ENCODE results near the gene CHST15. TPM values are rescaled to one million over a fixed set of nuclear protein-coding genes. Genes with fewer than 3 reads are reported as not detected.
A peak's percentile ranks its signal among the peaks of the same experiment; 100 is the strongest.

Gene CHST15
- total and polyA plus RNA-seq, 8 donors = 2.6 to 30.4 (median 14.6) TPM

DNA sequence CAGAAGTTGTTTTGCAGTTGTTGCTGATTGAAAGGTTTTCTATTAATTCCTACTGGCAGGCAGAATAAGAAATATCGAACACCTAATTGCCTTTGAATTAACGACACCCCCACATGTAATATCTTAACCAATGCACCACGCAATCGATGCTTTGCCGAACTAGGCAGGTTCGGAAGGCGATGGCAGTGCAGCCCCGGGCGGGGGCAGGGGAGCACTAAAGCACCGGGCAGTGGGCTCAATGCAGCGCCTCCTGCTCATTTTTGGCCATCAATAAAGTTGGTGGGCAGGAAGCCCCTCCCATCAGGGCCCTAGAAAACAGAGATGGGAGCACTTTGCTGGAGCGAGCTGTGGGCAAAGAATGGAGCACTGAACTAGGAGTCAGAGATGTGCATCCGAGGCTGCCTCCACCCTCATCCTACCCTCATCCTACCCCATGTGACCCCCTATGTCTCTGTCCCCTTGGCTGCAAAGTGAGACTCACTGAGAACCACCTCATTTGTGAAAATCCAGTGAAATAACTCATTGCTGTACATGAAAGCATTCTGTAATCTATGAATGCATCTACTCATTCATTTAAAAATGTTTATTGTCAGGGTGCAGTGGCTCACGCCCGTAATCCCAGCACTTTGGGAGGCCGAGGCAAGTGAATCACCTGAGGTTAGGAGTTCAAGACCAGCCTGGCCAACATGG lies 19.6 kb upstream of the CHST15 start:
- WGBS, 5 donors = 87 to 92% (median 90%) methylated on average over 16 of the region's 16 CpGs
- Histone ChIP-seq H3K4me3 (no peak overlapping the region), H3K27me3 (peaks cover 0 to 6% (median 0%) of the 10 kb centered on the region in 3 donors), H3K9me3 (no peaks in the 10 kb centered on the region), H3K36me3 (no peaks in the 10 kb centered on the region), H3K4me1 (peaks cover 0 to 9% (median 4%) of the 10 kb centered on the region in 4 donors), H3K27ac (no peak overlapping the region)
- DNase-seq = no peak
- TF ChIP-seq POLR2A (IDR thresholded peaks at IDR 0.05) = no peak
- intact Hi-C loops (cut with DNase I; ENCODE audit: low total_unique reads) = no loop called here

DNA sequence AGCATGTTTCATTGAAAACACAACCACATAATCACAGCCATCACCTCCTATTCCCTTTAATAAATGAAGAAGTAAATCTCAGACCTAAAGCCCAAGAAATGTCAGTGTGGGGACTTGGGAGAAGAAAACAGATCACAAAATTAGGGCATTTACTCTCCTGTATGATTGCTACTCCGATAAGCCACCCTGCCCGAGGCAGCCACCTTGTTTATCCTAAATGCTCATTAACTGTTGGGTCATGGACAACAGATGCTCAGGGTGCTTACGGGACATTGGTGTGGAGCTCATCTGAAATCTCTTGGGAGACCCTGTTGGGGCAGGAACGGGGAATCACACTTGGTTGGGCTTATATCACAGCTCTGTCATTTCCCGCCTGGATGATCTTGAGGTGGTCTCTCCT lies 17.5 kb upstream of the CHST15 start:
- DNase-seq = no peak
- WGBS, 5 donors = 89 to 95% (median 92%) methylated on average over 5 of the region's 5 CpGs
- Histone ChIP-seq H3K4me1 (peaks cover 10 to 18% (median 16%) of the 10 kb centered on the region in 4 donors), H3K27ac (no peak overlapping the region), H3K4me3 (no peak overlapping the region), H3K27me3 (peaks cover 0 to 11% (median 0%) of the 10 kb centered on the region in 3 donors), H3K36me3 (no peaks in the 10 kb centered on the region), H3K9me3 (no peaks in the 10 kb centered on the region)
- TF ChIP-seq, protein P1, sequence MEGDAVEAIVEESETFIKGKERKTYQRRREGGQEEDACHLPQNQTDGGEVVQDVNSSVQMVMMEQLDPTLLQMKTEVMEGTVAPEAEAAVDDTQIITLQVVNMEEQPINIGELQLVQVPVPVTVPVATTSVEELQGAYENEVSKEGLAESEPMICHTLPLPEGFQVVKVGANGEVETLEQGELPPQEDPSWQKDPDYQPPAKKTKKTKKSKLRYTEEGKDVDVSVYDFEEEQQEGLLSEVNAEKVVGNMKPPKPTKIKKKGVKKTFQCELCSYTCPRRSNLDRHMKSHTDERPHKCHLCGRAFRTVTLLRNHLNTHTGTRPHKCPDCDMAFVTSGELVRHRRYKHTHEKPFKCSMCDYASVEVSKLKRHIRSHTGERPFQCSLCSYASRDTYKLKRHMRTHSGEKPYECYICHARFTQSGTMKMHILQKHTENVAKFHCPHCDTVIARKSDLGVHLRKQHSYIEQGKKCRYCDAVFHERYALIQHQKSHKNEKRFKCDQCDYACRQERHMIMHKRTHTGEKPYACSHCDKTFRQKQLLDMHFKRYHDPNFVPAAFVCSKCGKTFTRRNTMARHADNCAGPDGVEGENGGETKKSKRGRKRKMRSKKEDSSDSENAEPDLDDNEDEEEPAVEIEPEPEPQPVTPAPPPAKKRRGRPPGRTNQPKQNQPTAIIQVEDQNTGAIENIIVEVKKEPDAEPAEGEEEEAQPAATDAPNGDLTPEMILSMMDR (IDR thresholded peaks at IDR 0.05) = no peak
- TF ChIP-seq POLR2A (IDR thresholded peaks at IDR 0.05) (no peak), EP300 (IDR thresholded peaks at IDR 0.05) (no peak), POLR2AphosphoS5 (IDR thresholded peaks at IDR 0.05) (no peak)
- intact Hi-C loops (cut with DNase I; ENCODE audit: low total_unique reads) = no loop called here

DNA sequence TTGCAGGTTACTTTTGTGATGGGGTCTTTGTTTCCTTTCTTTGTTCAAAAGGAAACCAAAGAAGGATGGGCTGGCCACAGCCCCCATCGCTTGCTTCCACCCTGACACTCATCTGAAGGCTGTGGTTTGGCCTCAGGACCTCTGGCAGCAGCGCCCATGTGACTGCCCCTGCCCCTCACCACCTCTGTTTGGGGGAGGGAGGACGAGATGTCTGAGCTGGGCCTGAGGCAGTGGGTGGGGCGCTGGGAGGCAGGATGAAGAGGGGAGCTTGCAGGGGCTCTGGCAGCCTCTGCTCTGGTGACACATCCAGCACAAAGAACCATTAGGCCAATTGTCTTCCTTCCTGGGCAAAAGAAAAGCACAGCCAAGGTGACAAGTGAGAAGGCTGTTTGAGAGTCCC lies 15.9 kb upstream of the CHST15 start:
- 54 to 68% (median 63%) methylated on average over 4 of the region's 4 CpGs for WGBS, 5 donors
- intact Hi-C loops (cut with DNase I; ENCODE audit: low total_unique reads) = no loop called here
- no peak for TF ChIP-seq EP300 (IDR thresholded peaks at IDR 0.05)
- TF ChIP-seq, protein P1 (IDR thresholded peaks at IDR 0.05) = no peak
- TF ChIP-seq POLR2A (IDR thresholded peaks at IDR 0.05) = no peak
- TF ChIP-seq POLR2AphosphoS5 (IDR thresholded peaks at IDR 0.05) = no peak
- Histone ChIP-seq H3K36me3 (no peaks in the 10 kb centered on the region), H3K4me1 (peaks cover 18 to 30% (median 26%) of the 10 kb centered on the region in 4 donors), H3K27me3 (peaks cover 0 to 11% (median 0%) of the 10 kb centered on the region in 3 donors), H3K4me3 (no peak overlapping the region), H3K9me3 (no peaks in the 10 kb centered on the region), H3K27ac (no peak overlapping the region)
- no peak for DNase-seq

DNA sequence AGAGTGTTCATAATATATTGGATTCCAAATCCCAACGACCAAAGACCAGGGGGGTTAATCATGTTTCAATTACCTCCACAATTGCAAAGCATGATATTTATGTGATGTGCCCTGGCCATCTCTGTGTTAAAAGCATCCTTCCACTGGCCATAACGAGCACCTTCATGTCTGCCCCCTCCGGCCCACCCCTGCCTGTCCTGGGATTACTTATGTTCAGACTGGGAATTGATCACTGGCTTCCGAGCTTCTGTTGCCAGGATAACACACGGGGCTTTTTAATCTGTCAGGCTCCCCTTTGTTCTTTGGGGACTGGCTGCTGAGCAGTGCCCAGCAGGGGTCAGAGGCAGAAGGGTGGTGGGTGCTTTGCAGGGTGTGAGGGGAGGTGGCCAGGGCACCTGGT lies 13.7 kb upstream of the CHST15 start:
- 51 to 63% (median 57%) methylated on average over 5 of the region's 5 CpGs for WGBS, 5 donors
- no peak overlapping the region for H3K4me3 ChIP-seq
- H3K27me3 ChIP-seq = peaks cover 0 to 11% (median 0%) of the 10 kb centered on the region in 3 donors
- intact Hi-C loops (cut with DNase I; ENCODE audit: low total_unique reads) = no loop called here
- DNase-seq = no peak
- H3K9me3 ChIP-seq = no peaks in the 10 kb centered on the region
- peaks cover 18 to 30% (median 26%) of the 10 kb centered on the region in 4 donors for H3K4me1 ChIP-seq
- TF ChIP-seq, protein P1 (IDR thresholded peaks at IDR 0.05) = no peak
- no peak for TF ChIP-seq EP300 (IDR thresholded peaks at IDR 0.05)
- TF ChIP-seq POLR2AphosphoS5 (IDR thresholded peaks at IDR 0.05) = no peak
- TF ChIP-seq POLR2A (IDR thresholded peaks at IDR 0.05) = no peak
- H3K27ac ChIP-seq = peak overlapping the region in 4 of 5 donors; percentile 64 to 87 (median 76)
- H3K36me3 ChIP-seq = no peaks in the 10 kb centered on the region
